Fibroblast of lung (primary cell): ENCODE results near the gene MSI2. TPM values are rescaled to one million over a fixed set of nuclear protein-coding genes. Genes with fewer than 3 reads are reported as not detected.
A peak's percentile ranks its signal among the peaks of the same experiment; 100 is the strongest.

Source experiments
- DNase-seq, 2 donors: peaks; one replicate each; pipeline versions ENCODE4 v3.0.0 to v3.0.0-alpha.2; 2010; ENCODE audit warnings: low read depth in 2 of 2
- H2AFZ ChIP-seq: 2 replicates; pipeline ENCODE4 v1.5.1; 2012; ENCODE audit warnings: low read length, control low read depth, inconsistent platforms
- H3K27ac ChIP-seq: 2 replicates; pipeline ENCODE4 v1.5.1; 2011; ENCODE audit warnings: low read length, control low read depth; ENCODE audit not compliant: insufficient read depth
- H3K27me3 ChIP-seq: 2 replicates; pipeline ENCODE4 v1.5.1; 2011; ENCODE audit warnings: mild to moderate bottlenecking, low read length; ENCODE audit not compliant: control insufficient read depth, insufficient read depth
- H3K36me3 ChIP-seq: 2 replicates; pipeline ENCODE4 v1.5.1; 2011; ENCODE audit warnings: low read length; ENCODE audit not compliant: control insufficient read depth, insufficient read depth
- H3K4me1 ChIP-seq: 2 replicates; pipeline ENCODE4 v1.5.1; 2011; ENCODE audit warnings: low read length; ENCODE audit not compliant: control insufficient read depth, insufficient read depth; ENCODE audit errors: extremely low read depth
- H3K4me2 ChIP-seq: 2 replicates; pipeline ENCODE4 v1.5.1; 2011; ENCODE audit warnings: low read length, control low read depth; ENCODE audit not compliant: insufficient read depth; ENCODE audit errors: extremely low read depth
- H3K4me3 ChIP-seq, 4 experiments: fragments of 200-600 bp in 1 of 4; sonication (generic) in 1 of 4; replicated peaks in 1 of 4; 2 replicates each; pipeline ENCODE4 v1.5.1; 2011 to 2016; ENCODE audit warnings: low read length in 4 of 4, low read depth in 3 of 4, mild to moderate bottlenecking in 3 of 4, control low read depth in 2 of 4, inconsistent platforms in 1 of 4, mixed read lengths in 1 of 4; ENCODE audit not compliant: insufficient read depth in 1 of 4; ENCODE audit errors: control extremely low read depth in 1 of 4
- H3K79me2 ChIP-seq: 2 replicates; pipeline ENCODE4 v1.5.1; 2012; ENCODE audit warnings: mild to moderate bottlenecking, low read length, inconsistent platforms; ENCODE audit not compliant: control insufficient read depth, insufficient read depth
- H3K9ac ChIP-seq: 2 replicates; pipeline ENCODE4 v1.5.1; 2011; ENCODE audit warnings: mild to moderate bottlenecking, low read length, control low read depth; ENCODE audit not compliant: insufficient read depth
- H3K9me3 ChIP-seq: 2 replicates; pipeline ENCODE4 v1.5.1; 2012; ENCODE audit warnings: low read depth, low read length; ENCODE audit not compliant: control insufficient read depth, insufficient read depth
- H4K20me1 ChIP-seq: 2 replicates; pipeline ENCODE4 v1.5.1; 2011; ENCODE audit warnings: low read length; ENCODE audit not compliant: control insufficient read depth, insufficient read depth; ENCODE audit errors: extremely low read depth
- CTCF ChIP-seq, 2 donors: IDR thresholded peaks in 1 of 2; conservative IDR thresholded peaks in 1 of 2; 1 replicate in 1 of 2; 2 replicates in 1 of 2; pipeline ENCODE4 v1.5.1; 2011 to 2012; ENCODE audit warnings: low read length in 2 of 2, control low read depth in 1 of 2, inconsistent platforms in 1 of 2, low read depth in 1 of 2, mild to moderate bottlenecking in 1 of 2
- EZH2 ChIP-seq: IDR thresholded peaks from 2 replicates; pipeline ENCODE4 v1.5.1; 2012; ENCODE audit warnings: low read length, control low read depth, mild to moderate bottlenecking; ENCODE audit errors: missing control alignments
- polyA plus RNA-seq, 2 donors: library from polyadenylated mRNA; depleted of rRNA in 1 of 2; stranded (reverse) in 1 of 2; unstranded in 1 of 2; fragments of >200 nt; gene quantifications; 2 replicates each; pipeline ENCODE4 v1.2.1, GENCODE V29; 2011 to 2012; ENCODE audit warnings: missing spikeins in 1 of 2
- total RNA-seq: library from RNA; depleted of rRNA; stranded (reverse); fragments of >200 nt; gene quantifications from 2 replicates; pipeline ENCODE4 v1.2.1, GENCODE V29; 2014

MSI2 gene
- total and polyA plus RNA-seq, 2 donors (not counting 1 experiment from before 2014, with no cell fraction given) = 6.8 to 14.2 TPM

GRCh38 chr17:57355090-57355859, 99.0 kb downstream of the MSI2 start:
- H3K4me1 ChIP-seq = no peaks in the 10 kb centered on the region
- H3K4me2 ChIP-seq = no peak overlapping the region
- H4K20me1 ChIP-seq = no peaks in the 10 kb centered on the region
- no peaks in the 10 kb centered on the region for H3K79me2 ChIP-seq
- H3K36me3 ChIP-seq = no peaks in the 10 kb centered on the region
- H2AFZ ChIP-seq = no peak overlapping the region
- no peaks in the 10 kb centered on the region for H3K27me3 ChIP-seq
- H3K27ac ChIP-seq = no peak overlapping the region
- DNase-seq = peak in 1 of 2 donors; percentile 52
- no peak overlapping the region for H3K4me3 ChIP-seq
- TF ChIP-seq CTCF (conservative IDR thresholded peaks at IDR 0.05 in 1 of 2, IDR thresholded peaks at IDR 0.05 in 1 of 2; ENCODE audit: low read depth in 1 of 2, low read length in 2 of 2) = no peak
- TF ChIP-seq EZH2 = no peak
- H3K9me3 ChIP-seq = no peaks in the 10 kb centered on the region
- H3K9ac ChIP-seq = no peak overlapping the region

GRCh38 chr17:57356153-57356718, 99.9 kb downstream of the MSI2 start:
- Histone ChIP-seq H3K9ac (no peak overlapping the region), H3K36me3 (no peaks in the 10 kb centered on the region), H3K4me3 (no peak overlapping the region), H3K4me2 (no peak overlapping the region), H3K27ac (no peak overlapping the region), H2AFZ (no peak overlapping the region), H3K4me1 (no peaks in the 10 kb centered on the region), H4K20me1 (no peaks in the 10 kb centered on the region), H3K27me3 (no peaks in the 10 kb centered on the region), H3K9me3 (no peaks in the 10 kb centered on the region), H3K79me2 (no peaks in the 10 kb centered on the region)
- TF ChIP-seq EZH2 (no peak), CTCF (conservative IDR thresholded peaks at IDR 0.05 in 1 of 2, IDR thresholded peaks at IDR 0.05 in 1 of 2; ENCODE audit: low read depth in 1 of 2, low read length in 2 of 2) (no peak)
- DNase-seq = no peak

GRCh38 chr17:57356719-57357391, 100.5 kb downstream of the MSI2 start:
- Histone ChIP-seq H3K36me3 (no peaks in the 10 kb centered on the region), H4K20me1 (no peaks in the 10 kb centered on the region), H3K9me3 (no peaks in the 10 kb centered on the region), H3K79me2 (no peaks in the 10 kb centered on the region), H2AFZ (no peak overlapping the region), H3K27me3 (no peaks in the 10 kb centered on the region), H3K4me1 (no peaks in the 10 kb centered on the region), H3K4me3 (no peak overlapping the region), H3K9ac (no peak overlapping the region), H3K27ac (no peak overlapping the region), H3K4me2 (no peak overlapping the region)
- DNase-seq = peak in 1 of 2 donors; percentile 42
- TF ChIP-seq CTCF (conservative IDR thresholded peaks at IDR 0.05 in 1 of 2, IDR thresholded peaks at IDR 0.05 in 1 of 2; ENCODE audit: low read depth in 1 of 2, low read length in 2 of 2) (no peak), EZH2 (no peak)
